Transverse colon (tissue), 4 donors: ENCODE data around the gene CHD8. TPM values are rescaled to one million over a fixed set of nuclear protein-coding genes. Genes with fewer than 3 reads are reported as not detected.

Experiments used
- DNase-seq: peaks from one replicate; pipeline ENCODE4 v3.0.0-alpha.2; 2019
- H3K27ac ChIP-seq, 4 donors: fragments of 200-600 bp; sonication (generic); 2 replicates each; pipeline ENCODE4 v1.5.1; 2016 to 2018; ENCODE audit warnings: inconsistent platforms in 4 of 4
- H3K27me3 ChIP-seq: fragments of 200-600 bp; sonication (generic); 2 replicates; pipeline ENCODE4 v1.5.1; 2017; ENCODE audit warnings: inconsistent platforms
- H3K36me3 ChIP-seq, 4 donors: fragments of 200-600 bp; sonication (generic); 2 replicates each; pipeline ENCODE4 v1.5.1; 2017 to 2019; ENCODE audit warnings: inconsistent platforms in 4 of 4
- H3K4me1 ChIP-seq, 4 donors: fragments of 200-600 bp; sonication (generic); 2 replicates each; pipeline ENCODE4 v1.5.1; 2017 to 2020; ENCODE audit warnings: inconsistent platforms in 4 of 4
- H3K4me3 ChIP-seq, 4 donors: fragments of 200-600 bp; sonication (generic); 1 replicate in 1 of 4; 2 replicates in 3 of 4; pipeline versions ENCODE4 v1.5.1 to v1.6.1; 2017 to 2019; ENCODE audit warnings: inconsistent platforms in 4 of 4
- H3K9me3 ChIP-seq, 2 donors: fragments of 200-600 bp; sonication (generic); 2 replicates each; pipeline ENCODE4 v1.5.1; 2017 to 2019; ENCODE audit warnings: inconsistent platforms in 2 of 2
- EP300 ChIP-seq: sonication (generic); formaldehyde crosslinking; IDR thresholded peaks from one replicate; pipeline ENCODE4 v1.6.1; 2017; ENCODE audit warnings: antibody characterized with exemption, low read depth
- POLR2A ChIP-seq: fragments of 450-650 bp; IDR thresholded peaks from one replicate; pipeline ENCODE4 v1.6.1; 2016; ENCODE audit warnings: antibody characterized with exemption, mild to moderate bottlenecking, moderate library complexity
- POLR2AphosphoS5 ChIP-seq, 3 donors: sonication (generic); formaldehyde crosslinking; IDR thresholded peaks; one replicate each; pipeline ENCODE4 v1.6.1; 2016; ENCODE audit warnings: antibody characterized with exemption in 3 of 3
- WGBS, 2 donors: methylation state at CpG; one replicate each; pipeline ENCODE4 v1.1.5; 2018; ENCODE audit warnings: low coverage in 1 of 2; 5-methylcytosine and 5-hydroxymethylcytosine counted together
- in situ Hi-C, 4 donors: fragments of 200-750 bp; cut with MboI; loops; one replicate each; pipeline versions ENCODE4 v1.15.0 to v1.15.1; 2017; ENCODE audit warnings: low sequenced_read_pairs in 3 of 4, low pct_ligation_motif_present in 1 of 4, low pct_unique_long_range_greater_than_20kb in 1 of 4
- intact Hi-C: fragments of 100-400 bp; cut with DNase I; formaldehyde crosslinking; loops from one replicate; pipeline ENCODE4 v1.15.1; 2023; ENCODE audit warnings: low total_unique reads
- total RNA-seq, 4 donors: library from RNA; depleted of rRNA; stranded (reverse); fragments of >200 nt; gene quantifications; one replicate each; pipeline ENCODE4 v1.1.0, GENCODE V29; 2016
- TF ChIP-seq, protein P1 (sequence below), 5 experiments: fragments of 200-600 bp in 3 of 5; fragments of 450-650 bp in 2 of 5; sonication (generic) in 3 of 5; IDR thresholded peaks; 1 replicate in 2 of 5; 2 replicates in 3 of 5; pipeline ENCODE4 v1.5.1; 2016 to 2017; ENCODE audit warnings: antibody characterized with exemption in 5 of 5, inconsistent platforms in 3 of 5, mild to moderate bottlenecking in 2 of 5, moderate library complexity in 1 of 5

Gene CHD8
- total RNA-seq, 4 donors from 2014 or later = 46.2 to 59.7 (median 50.8) TPM

DNA sequence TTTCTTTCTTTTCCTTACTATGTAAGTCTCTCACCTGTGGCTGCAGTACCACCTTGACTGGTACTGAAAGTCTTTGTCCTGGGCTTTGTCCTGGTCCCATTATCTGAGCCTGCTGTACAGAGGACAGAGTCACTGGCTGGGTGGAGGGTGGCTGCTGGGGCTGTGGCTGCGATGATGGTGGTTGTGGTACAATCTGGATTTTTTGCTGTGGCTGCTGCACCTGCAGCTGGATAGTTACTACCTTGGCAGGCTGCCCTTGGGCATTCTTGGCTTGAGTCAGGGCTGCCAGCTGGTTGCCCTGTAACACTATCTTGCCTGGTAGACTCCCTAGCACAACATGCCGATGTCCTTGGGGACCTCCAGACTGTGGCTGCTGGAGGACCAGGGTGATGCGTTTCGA, 27.0 kb downstream of the CHD8 start:
- H3K4me1 ChIP-seq = no peaks in the 10 kb centered on the region
- WGBS, 2 donors = 54 to 83% methylated on average over 1 to 4 of the region's 4 CpGs
- no peak for DNase-seq
- TF ChIP-seq POLR2A (no peak), EP300 (no peak), POLR2AphosphoS5 (IDR thresholded peaks at IDR 0.05) (no peak)
- TF ChIP-seq, protein P1, sequence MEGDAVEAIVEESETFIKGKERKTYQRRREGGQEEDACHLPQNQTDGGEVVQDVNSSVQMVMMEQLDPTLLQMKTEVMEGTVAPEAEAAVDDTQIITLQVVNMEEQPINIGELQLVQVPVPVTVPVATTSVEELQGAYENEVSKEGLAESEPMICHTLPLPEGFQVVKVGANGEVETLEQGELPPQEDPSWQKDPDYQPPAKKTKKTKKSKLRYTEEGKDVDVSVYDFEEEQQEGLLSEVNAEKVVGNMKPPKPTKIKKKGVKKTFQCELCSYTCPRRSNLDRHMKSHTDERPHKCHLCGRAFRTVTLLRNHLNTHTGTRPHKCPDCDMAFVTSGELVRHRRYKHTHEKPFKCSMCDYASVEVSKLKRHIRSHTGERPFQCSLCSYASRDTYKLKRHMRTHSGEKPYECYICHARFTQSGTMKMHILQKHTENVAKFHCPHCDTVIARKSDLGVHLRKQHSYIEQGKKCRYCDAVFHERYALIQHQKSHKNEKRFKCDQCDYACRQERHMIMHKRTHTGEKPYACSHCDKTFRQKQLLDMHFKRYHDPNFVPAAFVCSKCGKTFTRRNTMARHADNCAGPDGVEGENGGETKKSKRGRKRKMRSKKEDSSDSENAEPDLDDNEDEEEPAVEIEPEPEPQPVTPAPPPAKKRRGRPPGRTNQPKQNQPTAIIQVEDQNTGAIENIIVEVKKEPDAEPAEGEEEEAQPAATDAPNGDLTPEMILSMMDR (IDR thresholded peaks at IDR 0.05) = no peak
- in situ Hi-C loops = no loop called here
- peaks cover 0 to 68% (median 31%) of the 10 kb centered on the region in 4 donors for H3K36me3 ChIP-seq
- intact Hi-C loops = no loop called here
- H3K27me3 ChIP-seq = no peaks in the 10 kb centered on the region
- no peak overlapping the region for H3K27ac ChIP-seq
- no peak overlapping the region for H3K4me3 ChIP-seq
- H3K9me3 ChIP-seq = no peaks in the 10 kb centered on the region

DNA sequence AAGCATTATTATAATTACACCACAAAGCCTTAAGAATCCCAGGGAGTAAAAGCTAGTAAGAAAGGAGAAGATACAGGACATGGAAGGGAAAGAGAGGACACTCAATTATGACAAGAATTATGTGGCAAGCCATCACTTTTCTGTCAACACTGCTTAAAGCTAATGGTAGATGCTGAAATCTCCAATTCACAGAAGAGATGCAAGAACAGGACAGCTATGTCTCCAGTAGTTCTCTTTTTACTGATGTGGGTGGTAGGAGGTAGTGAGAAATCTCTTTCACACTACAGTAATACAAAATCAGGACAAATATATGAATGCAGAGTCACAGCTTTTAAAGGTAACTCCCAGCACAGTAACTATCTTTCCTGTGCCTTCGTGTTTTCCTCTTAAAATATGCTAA, 29.2 kb downstream of the CHD8 start:
- TF ChIP-seq POLR2AphosphoS5 (IDR thresholded peaks at IDR 0.05) (no peak), POLR2A (no peak), EP300 (no peak)
- TF ChIP-seq, protein P1 (IDR thresholded peaks at IDR 0.05) = no peak
- DNase-seq = no peak
- intact Hi-C loops = no loop called here

DNA sequence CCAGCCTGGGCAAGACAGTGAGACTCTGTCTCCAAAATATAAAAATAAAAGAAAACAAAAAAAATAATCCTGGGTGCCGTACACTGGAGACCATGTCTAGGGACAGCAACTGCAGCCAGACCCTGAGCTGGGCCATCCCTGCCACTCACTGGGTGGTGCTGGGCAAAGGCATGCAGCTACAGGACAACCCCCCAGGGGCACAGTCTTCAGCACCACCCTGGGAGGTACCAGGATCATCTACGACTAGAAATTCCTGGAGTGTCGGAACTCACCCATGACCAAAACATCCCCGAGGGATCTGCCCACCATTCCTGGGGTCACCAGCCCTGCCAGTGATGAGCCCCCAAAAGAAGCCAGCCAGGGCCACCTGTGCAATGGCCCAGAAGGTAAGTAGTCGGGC, 36.4 kb downstream of the CHD8 start:
- TF ChIP-seq, protein P1 (IDR thresholded peaks at IDR 0.05) = no peak
- TF ChIP-seq EP300 = no peak
- TF ChIP-seq POLR2A = no peak
- no peak for TF ChIP-seq POLR2AphosphoS5 (IDR thresholded peaks at IDR 0.05)
- intact Hi-C loops (no loop called here), in situ Hi-C loops (no loop called here)
- Histone ChIP-seq H3K36me3 (peaks cover 0 to 83% (median 35%) of the 10 kb centered on the region in 4 donors), H3K4me1 (no peaks in the 10 kb centered on the region), H3K4me3 (no peak overlapping the region), H3K27me3 (no peaks in the 10 kb centered on the region), H3K9me3 (no peaks in the 10 kb centered on the region), H3K27ac (no peak overlapping the region)
- 85% methylated on average over 5 of the region's 5 CpGs; no CpG with 5 or more reads in 1 of the 2 donors for WGBS, 2 donors
- no peak for DNase-seq

More for the DNA sequence above, 29.2 kb downstream of the CHD8 start:
- in situ Hi-C loops = no loop called here
- 82 to 90% methylated on average over 1 of the region's 1 CpG for WGBS, 2 donors
- no peaks in the 10 kb centered on the region for H3K4me1 ChIP-seq
- H3K9me3 ChIP-seq = no peaks in the 10 kb centered on the region
- no peak overlapping the region for H3K4me3 ChIP-seq
- H3K27me3 ChIP-seq = no peaks in the 10 kb centered on the region
- H3K36me3 ChIP-seq = peaks cover 0 to 89% (median 41%) of the 10 kb centered on the region in 4 donors
- no peak overlapping the region for H3K27ac ChIP-seq

DNA sequence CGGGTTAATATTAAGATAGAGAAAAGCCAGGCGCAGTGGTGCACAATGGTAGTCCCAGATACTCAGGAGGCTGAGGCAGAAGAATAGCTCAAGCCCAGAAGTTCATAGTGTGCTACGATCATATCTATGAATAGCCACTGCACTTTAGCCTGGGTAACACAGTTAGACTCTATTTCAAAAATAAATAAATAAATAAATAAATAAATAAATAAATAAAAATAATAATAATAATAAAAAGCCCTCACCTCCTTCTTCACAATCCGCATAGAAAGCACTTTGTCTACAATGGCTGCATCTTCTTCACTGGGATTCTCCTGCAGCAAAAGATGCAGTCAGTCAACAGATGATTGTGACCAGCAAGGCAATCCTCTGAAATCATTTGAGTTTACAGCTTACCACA, 40.6 kb downstream of the CHD8 start:
- Histone ChIP-seq H3K27me3 (no peaks in the 10 kb centered on the region), H3K4me3 (no peak overlapping the region), H3K4me1 (no peaks in the 10 kb centered on the region), H3K27ac (no peak overlapping the region), H3K9me3 (no peaks in the 10 kb centered on the region), H3K36me3 (peaks cover 0 to 90% (median 39%) of the 10 kb centered on the region in 4 donors)
- TF ChIP-seq POLR2AphosphoS5 (IDR thresholded peaks at IDR 0.05) = no peak
- TF ChIP-seq, protein P1 (IDR thresholded peaks at IDR 0.05) = no peak
- TF ChIP-seq POLR2A = no peak
- TF ChIP-seq EP300 = no peak
- in situ Hi-C loops (no loop called here), intact Hi-C loops (no loop called here)
- 93 to 95% methylated on average over 3 to 4 of the region's 4 CpGs for WGBS, 2 donors
- DNase-seq = no peak
